ENCODE measurements around the gene NGRN. TPM values are rescaled to one million over a fixed set of nuclear protein-coding genes. Genes with fewer than 3 reads are reported as not detected.

The NGRN gene
- total RNA-seq, 1 donor from 2014 or later: 77.8 TPM

GRCh38 chr15:90316139-90316538 lies 50.7 kb downstream of the NGRN start:
- DNase-seq (ENCODE audit: low spot score): peak; percentile 6

- peak; percentile 6 for DNase-seq (ENCODE audit: low spot score)
Measured at GRCh38 chr15:90318591-90318990, 53.1 kb downstream of the NGRN start.

GRCh38 chr15:90320062-90320884 lies 54.8 kb downstream of the NGRN start:
- DNase-seq (ENCODE audit: low spot score): peak; percentile 91

GRCh38 chr15:90320885-90321278 lies 55.4 kb downstream of the NGRN start:
- no peak for DNase-seq (ENCODE audit: low spot score)

Other genes with a start within 250 kb of the NGRN start
- 56.1 TPM for gene IDH2, start 163.2 kb upstream of the NGRN start, total RNA-seq
- gene SEMA4B, start 64.3 kb upstream of the NGRN start, total RNA-seq: 15.8 TPM
- gene CIB1, start 31.7 kb upstream of the NGRN start, total RNA-seq: 58.0 TPM
- gene GDPGP1, start 31.5 kb upstream of the NGRN start, total RNA-seq: 8.1 TPM
- not detected for gene TTLL13, start 16.1 kb upstream of the NGRN start, total RNA-seq
- 0.84 TPM for gene ZNF774, start 86.6 kb downstream of the NGRN start, total RNA-seq
- 210 TPM for gene IQGAP1, start 122.6 kb downstream of the NGRN start, total RNA-seq